Upper lobe of right lung (tissue), 1 donor: ENCODE measurements around the gene TTLL6. TPM values are rescaled to one million over a fixed set of nuclear protein-coding genes. Genes with fewer than 3 reads are reported as not detected.

Experiments used
- ATAC-seq: fragments of 200-7000 bp; cut with Tn5 transposase; one replicate; pipeline ENCODE4 v1.9.1; 2020; ENCODE audit warnings: mild to moderate bottlenecking, moderate library complexity
- DNase-seq: peaks from one replicate; pipeline ENCODE4 v3.0.0-alpha.2; 2020
- H3K27ac ChIP-seq: fragments of 200-600 bp; one replicate; pipeline ENCODE4 v1.8.0; 2022
- H3K27me3 ChIP-seq: fragments of 200-600 bp; one replicate; pipeline ENCODE4 v1.8.0; 2022; ENCODE audit warnings: mild to moderate bottlenecking
- H3K36me3 ChIP-seq: fragments of 200-600 bp; one replicate; pipeline ENCODE4 v1.8.0; 2022
- H3K4me1 ChIP-seq: fragments of 200-600 bp; one replicate; pipeline ENCODE4 v1.8.0; 2022
- H3K4me3 ChIP-seq: fragments of 200-600 bp; one replicate; pipeline ENCODE4 v1.8.0; 2022; ENCODE audit warnings: mild to moderate bottlenecking
- H3K9me3 ChIP-seq: fragments of 200-600 bp; one replicate; pipeline ENCODE4 v1.8.0; 2022
- CTCF ChIP-seq: fragments of 200-600 bp; IDR thresholded peaks from one replicate; pipeline ENCODE4 v1.8.0; 2022; ENCODE audit warnings: antibody characterized with exemption
- intact Hi-C: fragments of 100-400 bp; cut with DNase I; formaldehyde crosslinking; loops from one replicate; pipeline ENCODE4 v1.11.0; 2022
- total RNA-seq: library from RNA; stranded (reverse); fragmentation: NEBNext Ultra II Directional; extraction: Animal tissue kit (Norgen Biotek cat#: 25700); gene quantifications from one replicate; pipeline ENCODE4 v1.2.1, GENCODE V29; 2021
- donor health status: DM: no; HTN: yes; CAD: no; lungs with severe emphysema.

Gene TTLL6
- total RNA-seq, 1 donor from 2014 or later: 0.20 TPM

DNA sequence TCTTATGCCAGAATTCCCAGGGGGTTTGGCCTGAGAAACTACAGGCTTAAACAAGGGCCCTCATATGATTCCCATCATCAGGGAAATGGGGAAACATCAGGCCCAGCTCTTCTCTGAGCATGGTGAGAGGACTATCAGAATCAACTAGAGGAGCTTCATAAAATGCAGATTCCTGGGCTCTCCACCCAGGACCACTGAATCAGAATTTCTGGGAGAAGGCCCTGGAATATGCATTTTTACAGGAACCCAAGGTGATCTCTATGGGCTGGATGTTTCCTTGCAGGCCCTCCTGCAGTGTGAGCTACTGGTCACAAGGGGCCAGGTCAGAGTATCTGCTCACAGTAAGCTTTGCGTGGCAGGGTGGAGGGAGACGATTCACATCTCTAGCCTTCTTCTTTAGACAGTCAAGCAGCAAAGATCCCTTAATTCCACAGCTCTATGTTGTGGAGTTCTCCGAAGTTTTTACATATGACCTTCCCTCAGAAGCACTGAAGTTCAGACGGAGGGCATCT lies 49.7 kb downstream of the TTLL6 start:
- intact Hi-C loops: no loop called here
- Histone ChIP-seq H3K27ac (no peak overlapping the region), H3K4me3 (no peak overlapping the region), H3K36me3 (no peaks in the 10 kb centered on the region), H3K9me3 (no peaks in the 10 kb centered on the region), H3K27me3 (peaks cover 44% of the 10 kb centered on the region), H3K4me1 (no peaks in the 10 kb centered on the region)
- ATAC-seq: no peak
- peak; percentile 10 for DNase-seq
- TF ChIP-seq CTCF: no peak

DNA sequence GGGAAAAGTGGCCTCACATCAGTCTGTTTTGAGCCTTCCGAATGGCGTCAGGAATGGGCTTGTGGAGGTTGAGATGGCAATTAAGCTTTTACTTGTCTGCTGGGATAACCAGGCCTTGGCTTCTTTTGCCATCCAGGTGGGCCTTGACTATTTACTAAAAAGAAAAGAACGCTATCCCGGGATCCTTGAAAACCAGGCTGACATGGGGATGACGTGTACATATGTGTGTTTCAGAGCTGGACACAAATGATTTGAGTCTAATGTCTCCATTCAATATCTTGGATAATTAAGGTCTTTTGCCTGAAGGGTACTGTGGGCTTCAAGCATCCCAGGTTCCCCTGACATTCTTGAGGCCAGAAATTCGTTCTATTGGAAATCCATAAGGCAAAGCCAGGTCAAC lies 55.9 kb downstream of the TTLL6 start:
- H3K27me3 ChIP-seq: peaks cover 75% of the 10 kb centered on the region
- ATAC-seq (no peak), DNase-seq (no peak)
- H3K36me3 ChIP-seq: no peaks in the 10 kb centered on the region
- intact Hi-C loops: no loop called here
- H3K4me3 ChIP-seq: no peak overlapping the region
- no peak overlapping the region for H3K27ac ChIP-seq
- TF ChIP-seq CTCF: no peak
- no peaks in the 10 kb centered on the region for H3K9me3 ChIP-seq
- no peaks in the 10 kb centered on the region for H3K4me1 ChIP-seq

DNA sequence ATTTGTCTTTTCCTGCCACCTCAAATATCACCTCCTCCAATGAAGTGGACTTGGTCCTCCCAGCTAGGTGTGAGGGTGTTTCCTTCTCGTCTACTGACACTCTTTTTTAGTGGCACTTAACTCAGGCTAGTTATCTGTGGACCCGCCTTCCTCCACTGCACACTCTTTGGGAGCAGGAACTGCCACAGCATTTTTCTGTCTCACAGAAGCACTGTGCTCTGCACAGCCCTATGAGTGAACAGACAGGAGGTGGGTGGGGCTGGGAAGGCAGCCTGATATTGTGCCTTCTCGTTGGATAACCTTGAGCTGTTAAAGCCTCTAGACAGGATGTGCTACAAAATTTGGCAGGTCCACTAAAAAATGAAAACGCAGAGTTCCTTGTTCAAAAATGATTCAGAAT lies 56.6 kb downstream of the TTLL6 start:
- Histone ChIP-seq H3K4me3 (no peak overlapping the region), H3K27me3 (peaks cover 80% of the 10 kb centered on the region), H3K4me1 (no peaks in the 10 kb centered on the region), H3K9me3 (no peaks in the 10 kb centered on the region), H3K36me3 (no peaks in the 10 kb centered on the region), H3K27ac (no peak overlapping the region)
- ATAC-seq (no peak), DNase-seq (peak; percentile 7)
- no peak for TF ChIP-seq CTCF
- intact Hi-C loops: no loop called here

- peaks cover 4% of the 10 kb centered on the region for H3K4me1 ChIP-seq
- no peaks in the 10 kb centered on the region for H3K36me3 ChIP-seq
- ATAC-seq (no peak), DNase-seq (no peak)
- peaks cover 88% of the 10 kb centered on the region for H3K27me3 ChIP-seq
- TF ChIP-seq CTCF: no peak
- intact Hi-C loops: no loop called here
- no peak overlapping the region for H3K27ac ChIP-seq
- no peak overlapping the region for H3K4me3 ChIP-seq
- no peaks in the 10 kb centered on the region for H3K9me3 ChIP-seq
Measured at GRCh38 chr17:48759288-48759687, 57.7 kb downstream of the TTLL6 start.

DNA sequence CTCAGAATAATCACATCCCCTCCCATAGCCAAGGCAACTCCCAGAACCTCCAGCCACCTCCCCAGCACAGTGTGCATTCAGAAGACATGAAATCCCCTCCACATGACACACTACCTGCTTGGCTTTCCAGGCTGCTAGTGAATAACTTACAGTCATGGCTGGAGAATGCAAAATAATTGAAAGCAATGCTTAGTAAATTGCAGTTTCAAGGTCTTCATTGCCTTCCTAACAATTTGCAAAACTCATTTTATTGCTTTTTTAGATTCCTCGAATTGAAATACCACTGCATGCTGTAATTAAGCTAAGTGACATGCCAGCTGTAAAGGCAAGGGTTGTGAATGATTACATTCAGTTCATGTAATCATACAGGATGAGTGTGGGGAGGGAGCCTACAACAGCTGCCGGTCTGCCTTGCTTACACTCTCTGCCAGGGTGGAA lies 59.5 kb downstream of the TTLL6 start:
- ATAC-seq: no peak

More for the DNA sequence above, 59.5 kb downstream of the TTLL6 start:
- no peak overlapping the region for H3K4me3 ChIP-seq
- no peaks in the 10 kb centered on the region for H3K9me3 ChIP-seq
- TF ChIP-seq CTCF: no peak
- H3K27me3 ChIP-seq: peaks cover 91% of the 10 kb centered on the region
- H3K4me1 ChIP-seq: peaks cover 4% of the 10 kb centered on the region
- H3K27ac ChIP-seq: no peak overlapping the region
- no peaks in the 10 kb centered on the region for H3K36me3 ChIP-seq
- no peak for DNase-seq
- intact Hi-C loops: no loop called here
